ENCODE results near the gene SPAG16.

GRCh38 chr2:214389334-214389733 is 1105.1 kb downstream of the SPAG16 start:
- TF ChIP-seq POLR2A (IDR thresholded peaks at IDR 0.05) (no peak), CTCF (IDR thresholded peaks at IDR 0.05) (no peak), POLR2AphosphoS5 (IDR thresholded peaks at IDR 0.05) (no peak)

Data from prostate gland (tissue), 2 donors.